GM23248 (cell line): ENCODE data around the gene WFDC6. TPM values are rescaled to one million over a fixed set of nuclear protein-coding genes. Genes with fewer than 3 reads are reported as not detected.
A peak's percentile ranks its signal among the peaks of the same experiment; 100 is the strongest.
"Not testable (repeated sequence)": the region's sequence is repeated elsewhere in the genome, so short reads cannot be mapped to it uniquely, and the experiment has no call there.

Experiments used
- DNase-seq: peaks from one replicate; pipeline ENCODE4 v3.0.0-alpha.2; 2015
- H2AFZ ChIP-seq: fragments of 200-600 bp; sonication (generic); 2 replicates; pipeline ENCODE4 v1.6.1; 2016; ENCODE audit warnings: antibody characterized with exemption
- H3F3A ChIP-seq: fragments of 200-600 bp; sonication (generic); 2 replicates; pipeline ENCODE4 v1.6.1; 2016; ENCODE audit warnings: mild to moderate bottlenecking, antibody characterized with exemption, mixed run types; ENCODE audit not compliant: insufficient read depth
- H3K27ac ChIP-seq: fragments of 200-600 bp; sonication (generic); 2 replicates; pipeline ENCODE4 v1.5.1; 2016; ENCODE audit warnings: mild to moderate bottlenecking
- H3K27me3 ChIP-seq: fragments of 200-600 bp; sonication (generic); replicated peaks from 2 replicates; pipeline ENCODE4 v1.6.1; 2016; ENCODE audit warnings: mild to moderate bottlenecking; ENCODE audit not compliant: insufficient read depth
- H3K36me3 ChIP-seq: fragments of 200-600 bp; sonication (generic); 2 replicates; pipeline ENCODE4 v1.6.1; 2016; ENCODE audit warnings: low read depth, mild to moderate bottlenecking
- H3K4me1 ChIP-seq: fragments of 200-600 bp; sonication (generic); 2 replicates; pipeline ENCODE4 v1.6.1; 2016; ENCODE audit warnings: mild to moderate bottlenecking; ENCODE audit not compliant: insufficient read depth
- H3K4me2 ChIP-seq: fragments of 200-600 bp; sonication (generic); one replicate; pipeline ENCODE4 v1.6.1; 2016; ENCODE audit warnings: mild to moderate bottlenecking; ENCODE audit not compliant: unreplicated experiment
- H3K4me3 ChIP-seq: fragments of 200-600 bp; sonication (generic); 2 replicates; pipeline ENCODE4 v1.5.1; 2016; ENCODE audit warnings: mild to moderate bottlenecking
- H3K79me2 ChIP-seq: fragments of 200-600 bp; sonication (generic); 2 replicates; pipeline ENCODE4 v1.6.1; 2016; ENCODE audit warnings: mild to moderate bottlenecking; ENCODE audit not compliant: insufficient read depth
- H3K9ac ChIP-seq: fragments of 200-600 bp; sonication (generic); 2 replicates; pipeline ENCODE4 v1.6.1; 2016; ENCODE audit warnings: mild to moderate bottlenecking
- H3K9me2 ChIP-seq: fragments of 200-600 bp; sonication (generic); 2 replicates; pipeline ENCODE4 v1.6.1; 2016; ENCODE audit warnings: mixed run types, mild to moderate bottlenecking, moderate library complexity; ENCODE audit not compliant: insufficient read depth
- H3K9me3 ChIP-seq: fragments of 200-600 bp; sonication (generic); one replicate; pipeline ENCODE4 v1.6.1; 2017; ENCODE audit warnings: low read depth
- H4K20me1 ChIP-seq: fragments of 200-600 bp; sonication (generic); 2 replicates; pipeline ENCODE4 v1.6.0; 2016; ENCODE audit not compliant: insufficient read depth
- EZH2 ChIP-seq: fragments of 200-600 bp; sonication (generic); IDR thresholded peaks from 2 replicates; pipeline ENCODE4 v1.6.1; 2018; ENCODE audit warnings: antibody characterized with exemption, mild to moderate bottlenecking; ENCODE audit not compliant: insufficient read depth, poor library complexity, severe bottlenecking
- EZH2phosphoT487 ChIP-seq: fragments of 200-600 bp; sonication (generic); IDR thresholded peaks from 2 replicates; pipeline ENCODE4 v1.6.1; 2018; ENCODE audit warnings: antibody characterized with exemption, moderate library complexity, mild to moderate bottlenecking, low read depth; ENCODE audit not compliant: insufficient read depth
- whole genome bisulfite sequencing, 2 experiments: methylation state at CpG; one replicate each; pipeline ENCODE4 v1.1.6; 2015 to 2017; ENCODE audit warnings: low lambda C conversion rate in 2 of 2, low coverage in 1 of 2; ENCODE audit errors: missing lambda C conversion rate in 2 of 2; 5-methylcytosine and 5-hydroxymethylcytosine counted together
- in situ Hi-C: fragments of 300-500 bp; cut with MboI; formaldehyde crosslinking; loops from 2 replicates; pipeline ENCODE4 v1.15.0; 2020
- polyA plus RNA-seq: library from polyadenylated mRNA; unstranded; fragments of >200 nt; fragmentation: Nextera tagmentation; extraction: Ambion mirVana; gene quantifications from 2 replicates; pipeline ENCODE4 v1.2.1, GENCODE V29; 2016
- total RNA-seq: library from RNA; depleted of rRNA; stranded (reverse); fragments of >200 nt; shearing (Covaris generic); gene quantifications from 2 replicates; pipeline ENCODE4 v1.2.3, GENCODE V29; 2014

The WFDC6 gene
- total and polyA plus RNA-seq, 2 experiments from 2014 or later = not detected

- Histone ChIP-seq H3F3A (no peaks in the 10 kb centered on the region), H3K4me3 (no peak overlapping the region), H4K20me1 (no peaks in the 10 kb centered on the region), H3K27ac (no peak overlapping the region), H3K36me3 (no peaks in the 10 kb centered on the region), H2AFZ (no peak overlapping the region), H3K79me2 (no peaks in the 10 kb centered on the region), H3K9me2 (no peaks in the 10 kb centered on the region), H3K27me3 (0 out of 2 replicates have a peak, but pooled peaks cover 17% of the 10 kb centered on the region), H3K9ac (no peak overlapping the region), H3K9me3 (no peaks in the 10 kb centered on the region), H3K4me1 (peaks cover 7% of the 10 kb centered on the region), H3K4me2 (no peak overlapping the region)
- DNase-seq = peak; percentile 44
- in situ Hi-C loops = no loop called here
- TF ChIP-seq EZH2phosphoT487 (no peak), EZH2 (no peak)
Observed at GRCh38 chr20:45581702-45582101, 42.4 kb upstream of the WFDC6 start.

- TF ChIP-seq EZH2phosphoT487 (no peak), EZH2 (no peak)
- no peak within 1 kb of the TSS for H3K4me3 ChIP-seq
- no peaks in the 10 kb centered on the region for H3K9me2 ChIP-seq
- peaks cover 7% of the 10 kb centered on the region for H3K4me1 ChIP-seq
- no peak within 1 kb of the TSS for H2AFZ ChIP-seq
- no peak within 1 kb of the TSS for H3K27ac ChIP-seq
- no peaks in the 10 kb centered on the region for H4K20me1 ChIP-seq
- H3K36me3 ChIP-seq = no peaks in the 10 kb centered on the region
- WGBS, 2 experiments = 38 to 42% methylated on average over 4 of the region's 4 CpGs
- in situ Hi-C loops = no loop called here
- H3F3A ChIP-seq = no peaks in the 10 kb centered on the region
- DNase-seq = no peak
- no peak within 1 kb of the TSS for H3K9ac ChIP-seq
- H3K4me2 ChIP-seq = no peak within 1 kb of the TSS
- H3K27me3 ChIP-seq = 0 out of 2 replicates have a peak, but pooled peaks cover 17% of the 10 kb centered on the region
- H3K9me3 ChIP-seq = no peaks in the 10 kb centered on the region
- H3K79me2 ChIP-seq = no peaks in the 10 kb centered on the region
Observed at GRCh38 chr20:45579184-45579583, 39.9 kb upstream of the WFDC6 start, which contains the start of gene WFDC8. Gene WFDC8 (minus strand): TSS chr20:45579284. CDS start chr20:45579247, 37 bp downstream.

GRCh38 chr20:45578231-45578630 lies 38.9 kb upstream of the WFDC6 start:
- Histone ChIP-seq H3K79me2 (no peaks in the 10 kb centered on the region), H3K27ac (no peak overlapping the region), H3K4me2 (no peak overlapping the region), H4K20me1 (no peaks in the 10 kb centered on the region), H3F3A (no peaks in the 10 kb centered on the region), H3K9me2 (no peaks in the 10 kb centered on the region), H2AFZ (no peak overlapping the region), H3K4me3 (no peak overlapping the region), H3K9ac (no peak overlapping the region), H3K9me3 (no peaks in the 10 kb centered on the region), H3K27me3 (0 out of 2 replicates have a peak, but pooled peaks cover 11% of the 10 kb centered on the region), H3K4me1 (peaks cover 7% of the 10 kb centered on the region), H3K36me3 (no peaks in the 10 kb centered on the region)
- in situ Hi-C loops = no loop called here
- no peak for TF ChIP-seq EZH2
- no peak for TF ChIP-seq EZH2phosphoT487
- no peak for DNase-seq
- 0 to 7% methylated on average over 1 of the region's 1 CpG for WGBS, 2 experiments

- Histone ChIP-seq H3K36me3 (no peaks in the 10 kb centered on the region), H3K9me2 (no peaks in the 10 kb centered on the region), H4K20me1 (no peaks in the 10 kb centered on the region), H3K4me3 (no peak overlapping the region), H2AFZ (peak overlapping the region; percentile 50; the same call in 1 of the 2 replicates), H3F3A (no peaks in the 10 kb centered on the region), H3K4me1 (peaks cover 6% of the 10 kb centered on the region), H3K79me2 (no peaks in the 10 kb centered on the region), H3K27ac (no peak overlapping the region), H3K9me3 (no peaks in the 10 kb centered on the region), H3K27me3 (0 out of 2 replicates have a peak, but pooled peaks cover 6% of the 10 kb centered on the region), H3K9ac (no peak overlapping the region), H3K4me2 (no peak overlapping the region)
- in situ Hi-C loops = no loop called here
- DNase-seq = peak; percentile 39
- no peak for TF ChIP-seq EZH2
- TF ChIP-seq EZH2phosphoT487 = no peak
- 4% methylated on average over 2 of the region's 2 CpGs for WGBS, 2 experiments
Observed at GRCh38 chr20:45576995-45577394, 37.7 kb upstream of the WFDC6 start.

GRCh38 chr20:45575931-45576330 lies 36.6 kb upstream of the WFDC6 start:
- no peaks in the 10 kb centered on the region for H3K4me1 ChIP-seq
- in situ Hi-C loops = no loop called here

GRCh38 chr20:45569650-45570049 lies 30.4 kb upstream of the WFDC6 start:
- 19 to 30% methylated on average over 1 of the region's 1 CpG for WGBS, 2 experiments
- H3K9me2 ChIP-seq, H3K36me3 ChIP-seq, H2AFZ ChIP-seq, H3F3A ChIP-seq, H3K4me3 ChIP-seq, H3K79me2 ChIP-seq, H3K9ac ChIP-seq, H3K4me1 ChIP-seq, DNase-seq, H3K4me2 ChIP-seq, H3K27me3 ChIP-seq, H3K27ac ChIP-seq, H3K9me3 ChIP-seq, H4K20me1 ChIP-seq: not testable (repeated sequence)
- in situ Hi-C loops = loop anchor here (25.0 kb wide), 1 partner anchor 193 kb away; no protein-coding TSS in a partner anchor

More at GRCh38 chr20:45575931-45576330, 36.6 kb upstream of the WFDC6 start:
- no peak overlapping the region for H2AFZ ChIP-seq
- no peaks in the 10 kb centered on the region for H3K9me3 ChIP-seq
- no peak overlapping the region for H3K4me3 ChIP-seq
- H3K9ac ChIP-seq = no peak overlapping the region
- H3K27ac ChIP-seq = no peak overlapping the region
- no peaks in the 10 kb centered on the region for H3K9me2 ChIP-seq
- H3K79me2 ChIP-seq = no peaks in the 10 kb centered on the region
- 65 to 69% methylated on average over 3 of the region's 3 CpGs for WGBS, 2 experiments
- H3K27me3 ChIP-seq = 0 out of 2 replicates have a peak, but pooled peaks cover 6% of the 10 kb centered on the region
- DNase-seq = no peak
- H3K36me3 ChIP-seq = no peaks in the 10 kb centered on the region
- no peak overlapping the region for H3K4me2 ChIP-seq
- no peaks in the 10 kb centered on the region for H3F3A ChIP-seq
- H4K20me1 ChIP-seq = no peaks in the 10 kb centered on the region
- TF ChIP-seq EZH2phosphoT487 (no peak), EZH2 (no peak)
